AG04450 (cell line): Measurements from ENCODE around the gene TMPRSS2. TPM values are rescaled to one million over a fixed set of nuclear protein-coding genes. Genes with fewer than 3 reads are reported as not detected.

Experiments
- CTCF ChIA-PET: fragments of 300-600, 350-600 bp; formaldehyde crosslinking; extraction: SDS; loops from one replicate; lab custom pipeline; 2022; ENCODE audit warnings: antibody characterized with exemption, inconsistent platforms; lab: Charles Lee
- POLR2A ChIA-PET: fragments of 350-600 bp; formaldehyde crosslinking; extraction: SDS; loops from one replicate; lab custom pipeline; 2021; ENCODE audit warnings: antibody characterized with exemption, inconsistent platforms; lab: Yijun Ruan, JAX
- DNase-seq: peaks from one replicate; pipeline ENCODE4 v3.0.0-alpha.2; 2011; ENCODE audit warnings: low read depth, low spot score
- H3K27ac ChIP-seq: one replicate; pipeline ENCODE4 v1.5.1; 2012; ENCODE audit warnings: low read depth, low read length, control low read depth
- H3K27me3 ChIP-seq: one replicate; pipeline ENCODE4 v1.6.0; 2012; ENCODE audit warnings: low read length; ENCODE audit not compliant: control insufficient read depth, insufficient read depth
- H3K4me3 ChIP-seq: 2 replicates; pipeline ENCODE4 v1.5.1; 2011; ENCODE audit warnings: mild to moderate bottlenecking, low read depth, low read length, control low read depth
- H3K9me3 ChIP-seq: 2 replicates; pipeline ENCODE4 v1.5.1; 2012; ENCODE audit warnings: low read length; ENCODE audit not compliant: control insufficient read depth, insufficient read depth
- CTCF ChIP-seq: IDR thresholded peaks from 2 replicates; pipeline ENCODE4 v1.5.1; 2011; ENCODE audit warnings: low read depth, low read length, control low read depth, inconsistent platforms
- polyA minus RNA-seq: library from RNA; depleted of rRNA, polyadenylated mRNA; stranded (reverse); fragments of >200 nt; gene quantifications from 2 replicates; pipeline ENCODE4 v1.2.3, GENCODE V29; 2011; rRNA and poly(A)+ RNA removed
- polyA plus RNA-seq: library from polyadenylated mRNA; depleted of rRNA; stranded (reverse); fragments of >200 nt; gene quantifications from 2 replicates; pipeline ENCODE4 v1.2.3, GENCODE V29; 2011; rRNA removed

Gene TMPRSS2
- polyA plus RNA-seq (not detected in 2 replicates), polyA minus RNA-seq (not detected in 2 replicates)

GRCh38 chr21:41507521-41508414 is at the start of gene TMPRSS2:
Gene TMPRSS2, minus strand, starts transcription at chr21:41508158. Its CDS starts 10,025 bp downstream, at chr21:41498133.
- no peak within 1 kb of the TSS for H3K4me3 ChIP-seq
- H3K27me3 ChIP-seq: peaks cover 47% of the 10 kb centered on the region
- no peak for TF ChIP-seq CTCF
- CTCF ChIA-PET: no interaction called here
- H3K9me3 ChIP-seq: no peaks in the 10 kb centered on the region; the same call in 1 of the 2 replicates
- POLR2A ChIA-PET: no interaction called here
- no peak for DNase-seq
- H3K27ac ChIP-seq: no peak within 1 kb of the TSS

- POLR2A ChIA-PET: no interaction called here
- no peak overlapping the region for H3K4me3 ChIP-seq
- CTCF ChIA-PET: no interaction called here
- H3K27me3 ChIP-seq: peaks cover 3% of the 10 kb centered on the region
- H3K27ac ChIP-seq: no peak overlapping the region
- DNase-seq: no peak
- no peak for TF ChIP-seq CTCF
- H3K9me3 ChIP-seq: no peaks in the 10 kb centered on the region
Observed at GRCh38 chr21:41555057-41555456, 47.1 kb upstream of the TMPRSS2 start.

GRCh38 chr21:41552254-41552653 is 44.3 kb upstream of the TMPRSS2 start:
- H3K27me3 ChIP-seq: peaks cover 9% of the 10 kb centered on the region
- no peak overlapping the region for H3K27ac ChIP-seq
- no peak for DNase-seq
- no peak for TF ChIP-seq CTCF
- H3K4me3 ChIP-seq: no peak overlapping the region
- ChIA-PET CTCF (interaction anchor here (1.3 kb wide), 1 partner anchor 60 kb away, joined by 4 read pairs; no protein-coding TSS in a partner anchor), POLR2A (no interaction called here)
- no peaks in the 10 kb centered on the region for H3K9me3 ChIP-seq

- no peak overlapping the region for H3K27ac ChIP-seq
- no peak for TF ChIP-seq CTCF
- H3K27me3 ChIP-seq: peaks cover 12% of the 10 kb centered on the region
- no peak for DNase-seq
- ChIA-PET CTCF (no interaction called here), POLR2A (no interaction called here)
- H3K4me3 ChIP-seq: no peak overlapping the region
- H3K9me3 ChIP-seq: no peaks in the 10 kb centered on the region
Observed at GRCh38 chr21:41548781-41549180, 40.8 kb upstream of the TMPRSS2 start.

- H3K27ac ChIP-seq: no peak overlapping the region
- ChIA-PET POLR2A (no interaction called here), CTCF (interaction anchor here (0.7 kb wide), 1 partner anchor 114 kb away, joined by 4 read pairs; no protein-coding TSS in a partner anchor)
- H3K9me3 ChIP-seq: no peaks in the 10 kb centered on the region
- no peak for TF ChIP-seq CTCF
- DNase-seq: no peak
- peaks cover 12% of the 10 kb centered on the region for H3K27me3 ChIP-seq
- no peak overlapping the region for H3K4me3 ChIP-seq
Observed at GRCh38 chr21:41547111-41547510, 39.2 kb upstream of the TMPRSS2 start.
